ENCODE measurements around the gene HNRNPUL2.

DNA sequence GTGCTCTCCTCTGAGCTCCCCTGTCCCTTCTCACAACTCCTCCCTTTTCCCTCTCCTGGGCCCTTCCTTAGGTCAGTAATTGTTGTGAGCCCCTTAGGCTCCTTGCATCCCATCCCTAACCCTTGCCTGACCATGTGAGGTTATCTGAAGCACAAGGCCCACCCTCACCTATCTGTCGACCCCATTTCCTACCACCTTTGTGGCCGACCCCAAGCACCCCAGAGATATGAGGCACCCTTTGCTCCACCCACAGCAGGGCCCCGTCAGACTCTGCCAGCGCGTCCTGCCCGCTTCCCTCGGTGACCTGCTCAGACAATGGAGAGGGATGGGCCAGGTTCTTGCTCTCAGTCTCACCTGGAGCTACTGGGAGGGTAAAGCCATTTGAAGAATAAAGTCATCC is 18.5 kb downstream of the HNRNPUL2 start:
- no peak for TF ChIP-seq TAF1 (IDR thresholded peaks at IDR 0.05; ENCODE audit: low read depth, low read length)
- TF ChIP-seq POLR2AphosphoS5 (IDR thresholded peaks at IDR 0.05; ENCODE audit: low read depth, low read length) = no peak
- no peak for TF ChIP-seq POLR2A (IDR thresholded peaks at IDR 0.05; ENCODE audit: low read depth, low read length)
- TF ChIP-seq POU2F2 (IDR thresholded peaks at IDR 0.05; ENCODE audit: low read depth, low read length) = no peak
